HFFc6 (cell line): ENCODE measurements around the gene RASGEF1B. TPM values are rescaled to one million over a fixed set of nuclear protein-coding genes. Genes with fewer than 3 reads are reported as not detected.

ENCODE experiments used
- DNase-seq: peaks from one replicate; pipeline ENCODE4 v3.0.0-alpha.2; 2018
- H3K27ac Mint-ChIP-seq: 2 replicates; pipeline ENCODE4 v1.8.0; 2020; ENCODE audit warnings: mild to moderate bottlenecking, mixed read lengths
- H3K27me3 Mint-ChIP-seq: 2 replicates; pipeline ENCODE4 v1.8.0; 2021; ENCODE audit warnings: mild to moderate bottlenecking, moderate library complexity, mixed read lengths; ENCODE audit not compliant: insufficient read depth
- H3K36me3 Mint-ChIP-seq: 2 replicates; pipeline ENCODE4 v1.8.0; 2021; ENCODE audit warnings: low read depth, mixed read lengths
- H3K4me1 Mint-ChIP-seq: 2 replicates; pipeline ENCODE4 v1.8.0; 2020; ENCODE audit warnings: low read depth, mixed read lengths
- H3K4me3 Mint-ChIP-seq: 2 replicates; pipeline ENCODE4 v1.8.0; 2020; ENCODE audit warnings: mild to moderate bottlenecking, moderate library complexity, mixed read lengths
- H3K9me3 Mint-ChIP-seq: 2 replicates; pipeline ENCODE4 v1.8.0; 2020; ENCODE audit warnings: mild to moderate bottlenecking, mixed read lengths
- CTCF ChIP-seq: fragments of 200-600 bp; sonication (generic); IDR thresholded peaks from 2 replicates; pipeline ENCODE4 v1.5.0; 2021; ENCODE audit warnings: antibody characterized with exemption, mild to moderate bottlenecking
- total RNA-seq, 6 experiments: library from RNA; stranded (reverse); fragmentation: NEBNext Ultra II Directional; extraction: Animal tissue kit (Norgen Biotek cat#: 25700); gene quantifications; 2 replicates in 1 of 6; 3 replicates in 5 of 6; pipeline ENCODE4 v1.2.3, GENCODE V29; 2021

Gene RASGEF1B
- total RNA-seq, 6 experiments from 2014 or later = not detected

- Mint-ChIP-seq H3K36me3 (no peaks in the 10 kb centered on the region), H3K4me1 (no peaks in the 10 kb centered on the region), H3K27ac (no peak overlapping the region), H3K9me3 (no peaks in the 10 kb centered on the region; the same call in 1 of the 2 replicates), H3K4me3 (no peak overlapping the region), H3K27me3 (no peaks in the 10 kb centered on the region; the same call in 1 of the 2 replicates)
- TF ChIP-seq CTCF = no peak
- no peak for DNase-seq
These were observed 17.2 kb downstream of the RASGEF1B start for GRCh38 chr4:81454499-81454898.

GRCh38 chr4:81453024-81453423 lies 18.7 kb downstream of the RASGEF1B start:
- H3K4me3 Mint-ChIP-seq = no peak overlapping the region
- no peak for TF ChIP-seq CTCF
- no peaks in the 10 kb centered on the region; the same call in 1 of the 2 replicates for H3K27me3 Mint-ChIP-seq

GRCh38 chr4:81452452-81453006 lies 19.2 kb downstream of the RASGEF1B start:
- TF ChIP-seq CTCF = no peak
- Mint-ChIP-seq H3K27ac (no peak overlapping the region), H3K9me3 (no peaks in the 10 kb centered on the region; the same call in 1 of the 2 replicates), H3K36me3 (no peaks in the 10 kb centered on the region), H3K27me3 (no peaks in the 10 kb centered on the region; the same call in 1 of the 2 replicates), H3K4me3 (no peak overlapping the region), H3K4me1 (no peaks in the 10 kb centered on the region)
- DNase-seq = no peak

More at GRCh38 chr4:81453024-81453423, 18.7 kb downstream of the RASGEF1B start:
- Mint-ChIP-seq H3K27ac (no peak overlapping the region), H3K9me3 (no peaks in the 10 kb centered on the region; the same call in 1 of the 2 replicates), H3K36me3 (no peaks in the 10 kb centered on the region), H3K4me1 (no peaks in the 10 kb centered on the region)
- DNase-seq = no peak

GRCh38 chr4:81449015-81449414 lies 22.7 kb downstream of the RASGEF1B start:
- no peak for TF ChIP-seq CTCF
- H3K36me3 Mint-ChIP-seq = no peaks in the 10 kb centered on the region
- no peak overlapping the region for H3K27ac Mint-ChIP-seq
- no peak for DNase-seq
- H3K4me3 Mint-ChIP-seq = no peak overlapping the region
- H3K4me1 Mint-ChIP-seq = no peaks in the 10 kb centered on the region
- no peaks in the 10 kb centered on the region for H3K27me3 Mint-ChIP-seq
- no peaks in the 10 kb centered on the region; the same call in 1 of the 2 replicates for H3K9me3 Mint-ChIP-seq

- Mint-ChIP-seq H3K4me3 (no peak overlapping the region), H3K27me3 (no peaks in the 10 kb centered on the region), H3K27ac (no peak overlapping the region), H3K36me3 (no peaks in the 10 kb centered on the region), H3K9me3 (no peaks in the 10 kb centered on the region), H3K4me1 (no peaks in the 10 kb centered on the region)
- DNase-seq = no peak
- no peak for TF ChIP-seq CTCF
These were observed 24.0 kb downstream of the RASGEF1B start for GRCh38 chr4:81447566-81448229.
